Measurements from ENCODE around the gene RPS6KA2.
A peak's percentile ranks its signal among the peaks of the same experiment; 100 is the strongest.
"Not testable (repeated sequence)": the region's sequence is repeated elsewhere in the genome, so short reads cannot be mapped to it uniquely, and the experiment has no call there.

The RPS6KA2 gene

GRCh38 chr6:166541366-166541765, 85.7 kb downstream of the RPS6KA2 start:
- Histone ChIP-seq H3K9me3 (ENCODE audit: insufficient read depth, low read length, severe bottlenecking) (no peaks in the 10 kb centered on the region), H3K4me1 (ENCODE audit: insufficient read depth, low read length) (peaks cover 6% of the 10 kb centered on the region), H3K4me2 (ENCODE audit: insufficient read depth, low read length) (no peak overlapping the region), H3K79me2 (ENCODE audit: insufficient read depth, low read length) (no peaks in the 10 kb centered on the region), H4K20me1 (ENCODE audit: insufficient read depth, low read length) (no peaks in the 10 kb centered on the region), H2AFZ (ENCODE audit: low read depth, low read length) (no peak overlapping the region), H3K27me3 (ENCODE audit: insufficient read depth, low read length, poor library complexity) (no peaks in the 10 kb centered on the region), H3K27ac (ENCODE audit: low read length) (no peak overlapping the region), H3K36me3 (ENCODE audit: insufficient read depth, low read length) (no peaks in the 10 kb centered on the region), H3K4me3 (ENCODE audit: low read depth in 1 of 2, low read length in 2 of 2) (no peak overlapping the region), H3K9ac (ENCODE audit: low read depth, low read length) (no peak overlapping the region)
- DNase-seq (no peak), ATAC-seq (ENCODE audit: insufficient read depth, low read depth) (no peak)
- TF ChIP-seq CTCF (IDR thresholded peaks at IDR 0.05; ENCODE audit: borderline replicate concordance, extremely low read depth, low read length, poor library complexity, severe bottlenecking), result no peak
- TF ChIP-seq EZH2 (IDR thresholded peaks at IDR 0.05; ENCODE audit: borderline replicate concordance, low read depth, low read length, severe bottlenecking), result no peak

- no peak for TF ChIP-seq EZH2 (IDR thresholded peaks at IDR 0.05; ENCODE audit: borderline replicate concordance, low read depth, low read length, severe bottlenecking)
- no peak for TF ChIP-seq CTCF (IDR thresholded peaks at IDR 0.05; ENCODE audit: borderline replicate concordance, extremely low read depth, low read length, poor library complexity, severe bottlenecking)
- no peaks in the 10 kb centered on the region for H3K79me2 ChIP-seq (ENCODE audit: insufficient read depth, low read length)
- H2AFZ ChIP-seq (ENCODE audit: low read depth, low read length), result no peak overlapping the region
- H3K4me3 ChIP-seq (ENCODE audit: low read depth in 1 of 2, low read length in 2 of 2), result no peak overlapping the region
- no peak overlapping the region for H3K4me2 ChIP-seq (ENCODE audit: insufficient read depth, low read length)
- no peaks in the 10 kb centered on the region for H4K20me1 ChIP-seq (ENCODE audit: insufficient read depth, low read length)
- DNase-seq, result no peak
- ATAC-seq (ENCODE audit: insufficient read depth, low read depth), result peak; percentile 58; the same call in 2 of the 3 replicates
- H3K36me3 ChIP-seq (ENCODE audit: insufficient read depth, low read length), result no peaks in the 10 kb centered on the region
- no peaks in the 10 kb centered on the region for H3K9me3 ChIP-seq (ENCODE audit: insufficient read depth, low read length, severe bottlenecking)
- H3K27ac ChIP-seq (ENCODE audit: low read length), result no peak overlapping the region
- H3K4me1 ChIP-seq (ENCODE audit: insufficient read depth, low read length), result peaks cover 6% of the 10 kb centered on the region
- H3K27me3 ChIP-seq (ENCODE audit: insufficient read depth, low read length, poor library complexity), result no peaks in the 10 kb centered on the region
- H3K9ac ChIP-seq (ENCODE audit: low read depth, low read length), result no peak overlapping the region
These were observed 86.3 kb downstream of the RPS6KA2 start for GRCh38 chr6:166540631-166541331.

- Histone ChIP-seq H3K4me2 (ENCODE audit: insufficient read depth, low read length) (no peak overlapping the region), H2AFZ (ENCODE audit: low read depth, low read length) (peak overlapping the region; percentile 45; the same call in 1 of the 2 replicates), H3K9me3 (ENCODE audit: insufficient read depth, low read length, severe bottlenecking) (no peaks in the 10 kb centered on the region), H3K79me2 (ENCODE audit: insufficient read depth, low read length) (no peaks in the 10 kb centered on the region), H3K4me1 (ENCODE audit: insufficient read depth, low read length) (peaks cover 6% of the 10 kb centered on the region), H3K36me3 (ENCODE audit: insufficient read depth, low read length) (no peaks in the 10 kb centered on the region), H4K20me1 (ENCODE audit: insufficient read depth, low read length) (no peaks in the 10 kb centered on the region), H3K9ac (ENCODE audit: low read depth, low read length) (no peak overlapping the region), H3K4me3 (ENCODE audit: low read depth in 1 of 2, low read length in 2 of 2) (no peak overlapping the region), H3K27me3 (ENCODE audit: insufficient read depth, low read length, poor library complexity) (no peaks in the 10 kb centered on the region), H3K27ac (ENCODE audit: low read length) (no peak overlapping the region)
- DNase-seq (no peak), ATAC-seq (ENCODE audit: insufficient read depth, low read depth) (no peak)
- TF ChIP-seq EZH2 (IDR thresholded peaks at IDR 0.05; ENCODE audit: borderline replicate concordance, low read depth, low read length, severe bottlenecking) (no peak), CTCF (IDR thresholded peaks at IDR 0.05; ENCODE audit: borderline replicate concordance, extremely low read depth, low read length, poor library complexity, severe bottlenecking) (no peak)
These were observed 87.5 kb downstream of the RPS6KA2 start for GRCh38 chr6:166539543-166539942.

GRCh38 chr6:166539011-166539385, 88.1 kb downstream of the RPS6KA2 start:
- ATAC-seq (ENCODE audit: insufficient read depth, low read depth); H3K4me1 ChIP-seq (ENCODE audit: insufficient read depth, low read length); H3K9me3 ChIP-seq (ENCODE audit: insufficient read depth, low read length, severe bottlenecking); H3K9ac ChIP-seq (ENCODE audit: low read depth, low read length); H4K20me1 ChIP-seq (ENCODE audit: insufficient read depth, low read length); H3K36me3 ChIP-seq (ENCODE audit: insufficient read depth, low read length); H2AFZ ChIP-seq (ENCODE audit: low read depth, low read length); H3K79me2 ChIP-seq (ENCODE audit: insufficient read depth, low read length); H3K4me2 ChIP-seq (ENCODE audit: insufficient read depth, low read length); DNase-seq; H3K27ac ChIP-seq (ENCODE audit: low read length); H3K27me3 ChIP-seq (ENCODE audit: insufficient read depth, low read length, poor library complexity); H3K4me3 ChIP-seq (ENCODE audit: low read depth in 1 of 2, low read length in 2 of 2): not testable (repeated sequence)
